NCI-H1048 (cell line): ENCODE measurements around the gene SMG1.
"Not testable (repeated sequence)": the region's sequence is repeated elsewhere in the genome, so short reads cannot be mapped to it uniquely, and the experiment has no call there.

Experiments
- DNase-seq: peaks from one replicate; lab custom pipeline; 2025; lab: John Stamatoyannopoulos, UW

The SMG1 gene

DNA sequence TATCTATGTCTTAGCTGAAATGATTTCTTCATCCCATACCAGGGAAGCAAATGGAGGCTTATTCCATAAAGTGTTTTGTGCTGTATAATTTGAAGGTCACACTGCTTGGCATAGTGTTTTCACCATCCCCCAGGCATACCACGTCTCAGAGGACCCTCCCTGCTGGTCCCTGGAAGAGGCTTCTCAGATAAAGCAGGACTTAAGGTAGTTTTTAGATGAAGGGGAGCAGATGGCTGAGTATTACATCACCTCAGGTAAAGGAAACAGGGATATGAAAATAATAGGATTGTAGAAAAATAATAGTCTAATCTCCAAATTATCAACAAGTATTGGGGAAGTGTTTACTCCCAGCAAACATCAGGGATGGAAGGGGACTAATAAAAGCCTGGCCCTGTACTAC, 7.3 kb upstream of the SMG1 start:
- DNase-seq, result no peak

DNA sequence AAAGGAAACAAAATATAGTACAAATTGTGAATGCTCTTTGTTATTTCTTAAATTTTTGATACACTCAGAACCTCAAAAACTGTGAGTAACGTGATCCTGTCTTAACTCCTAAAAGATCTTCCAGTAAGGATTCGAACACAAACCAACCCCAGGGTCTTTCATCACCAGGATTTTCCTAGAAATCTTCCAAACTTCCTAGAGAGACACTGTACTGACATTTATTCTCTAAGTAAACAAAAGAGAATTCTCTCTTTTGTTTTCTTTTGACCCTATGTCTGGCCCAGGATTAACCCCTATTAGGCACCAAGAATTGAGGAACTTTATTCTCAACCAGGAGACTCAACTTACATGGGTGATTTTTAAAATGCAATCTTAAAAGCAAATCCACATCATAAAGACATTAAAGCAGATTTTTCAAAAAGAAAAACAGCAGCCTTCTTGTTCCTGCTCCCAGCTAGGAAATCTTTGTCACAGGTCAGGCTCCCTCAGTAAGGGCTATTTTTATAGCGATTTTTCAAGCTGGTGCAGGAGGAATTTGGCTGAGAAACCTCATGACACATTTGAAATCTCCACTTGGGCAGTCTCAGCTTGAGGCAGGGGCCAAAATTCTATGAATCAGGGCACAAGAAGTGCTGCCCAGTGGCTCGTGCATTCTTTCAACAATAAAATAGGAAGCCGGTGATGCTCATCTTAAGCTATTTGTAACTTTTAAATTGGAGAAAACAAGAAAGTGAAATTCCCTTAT, 6.2 kb upstream of the SMG1 start:
- DNase-seq, result no peak

DNA sequence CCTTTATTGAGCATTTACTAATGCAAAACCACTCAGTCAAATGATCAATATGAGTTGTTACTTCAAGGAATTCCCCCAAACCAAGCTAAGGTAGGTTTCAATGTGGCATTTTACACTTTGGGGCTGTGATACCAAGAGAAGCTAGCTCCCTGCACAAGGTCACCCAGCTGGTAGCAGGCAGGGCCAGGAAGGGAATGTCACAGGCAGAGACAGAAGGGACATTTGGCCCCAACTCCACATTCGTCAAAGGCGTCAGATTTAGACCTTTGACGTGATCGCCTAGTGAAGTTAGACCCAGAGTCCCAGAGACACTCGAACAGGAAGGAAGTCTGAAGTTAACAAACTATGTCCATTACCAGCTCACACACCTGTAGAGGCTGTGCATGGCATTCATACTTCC, 5.5 kb upstream of the SMG1 start:
- DNase-seq, result no peak

DNA sequence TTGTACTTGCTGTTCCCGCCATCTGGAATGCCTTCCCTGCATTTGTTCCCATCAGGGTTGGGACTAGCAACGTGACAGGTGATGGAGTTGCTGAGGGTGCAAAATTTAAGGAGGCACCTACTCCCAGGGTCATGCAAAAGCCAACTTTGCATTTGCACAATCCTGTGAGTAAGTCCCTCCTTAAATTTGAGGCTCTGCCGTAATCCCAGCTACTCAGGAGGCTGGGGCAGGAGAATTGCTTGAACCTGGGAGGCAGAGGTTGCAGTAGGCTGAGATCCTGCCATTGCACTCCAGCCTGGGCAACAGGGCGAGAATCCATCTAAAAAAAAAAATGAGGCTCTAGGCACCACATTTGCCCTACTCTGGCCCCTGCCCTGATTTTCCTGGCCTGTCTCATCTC, 3.9 kb upstream of the SMG1 start:
- not testable (repeated sequence) for DNase-seq

DNA sequence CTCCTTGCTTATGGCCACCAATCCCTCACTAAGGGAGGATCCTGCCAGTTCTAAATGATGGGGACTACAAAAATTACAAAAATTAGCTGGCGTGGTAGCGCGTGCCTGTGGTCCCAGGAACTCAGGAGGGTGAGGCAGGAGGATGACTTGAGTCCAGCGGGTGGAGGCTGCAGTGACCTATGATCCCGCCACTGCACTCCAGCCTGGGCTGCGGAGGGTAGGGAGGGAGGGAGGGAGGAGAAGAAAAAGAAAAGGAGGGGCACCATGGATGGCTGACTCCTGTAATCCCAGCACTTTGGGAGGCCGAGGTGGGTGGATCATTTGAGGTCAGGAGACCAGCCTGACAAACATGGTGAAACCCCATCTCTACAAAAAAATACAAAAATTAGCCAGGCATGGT, 1.9 kb upstream of the SMG1 start:
- not testable (repeated sequence) for DNase-seq

DNA sequence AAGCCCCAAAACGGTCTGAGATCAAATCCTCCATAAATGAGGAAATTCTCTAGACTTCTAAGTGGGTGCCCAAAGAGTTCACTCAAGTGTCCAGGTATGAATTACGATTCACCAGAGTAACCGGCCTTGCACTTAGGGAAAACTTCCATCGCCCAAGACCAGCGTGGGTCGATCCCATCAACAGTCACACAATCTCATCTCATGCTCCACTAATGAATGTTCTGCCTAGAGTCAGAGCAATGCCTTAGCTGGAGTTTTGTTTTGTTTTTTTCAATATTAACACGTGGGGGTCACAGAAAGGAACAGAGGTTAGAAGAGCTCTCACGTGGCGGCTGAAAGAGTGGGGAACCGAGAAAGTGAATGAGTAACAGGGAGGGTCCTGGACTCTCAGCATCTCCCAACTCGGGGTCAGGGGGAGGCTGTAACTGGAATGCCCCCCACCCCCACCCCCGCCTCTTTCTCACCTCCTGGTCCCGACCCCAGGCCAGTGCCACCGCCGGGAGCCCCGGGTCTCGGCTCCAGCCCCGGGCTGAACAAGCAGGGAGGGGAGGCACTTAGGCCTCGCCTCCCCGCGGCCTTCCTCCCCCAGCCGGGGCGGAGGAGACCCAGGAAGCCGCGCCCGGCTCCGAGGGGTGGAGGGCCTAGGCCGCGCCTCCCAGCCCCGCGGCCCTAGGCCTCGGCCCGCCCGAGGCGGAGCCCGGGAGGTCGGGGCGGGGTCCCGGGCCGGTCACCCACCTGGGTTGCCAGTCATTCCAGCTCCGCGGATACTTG, 808 bp downstream of the SMG1 start:
- DNase-seq, result not testable (repeated sequence)

DNA sequence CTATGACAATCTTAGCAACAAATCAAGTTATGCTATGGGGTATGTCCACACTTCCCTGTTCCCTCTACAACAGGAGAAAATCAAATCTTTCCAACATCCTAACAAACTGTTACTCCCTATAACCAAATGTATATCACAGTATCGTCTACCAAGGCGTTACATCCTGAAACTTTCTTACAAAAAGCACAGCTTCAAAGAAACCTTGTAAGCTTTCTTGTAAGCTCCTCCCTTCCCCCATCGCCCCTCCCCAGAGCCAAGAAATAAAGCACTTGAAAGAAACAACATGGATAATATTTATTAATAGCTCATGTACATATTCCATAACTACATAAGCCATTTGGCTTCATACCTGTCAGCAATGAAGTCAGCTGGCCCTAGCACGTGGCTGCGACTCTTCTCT, 2.3 kb downstream of the SMG1 start:
- DNase-seq, result not testable (repeated sequence)

DNA sequence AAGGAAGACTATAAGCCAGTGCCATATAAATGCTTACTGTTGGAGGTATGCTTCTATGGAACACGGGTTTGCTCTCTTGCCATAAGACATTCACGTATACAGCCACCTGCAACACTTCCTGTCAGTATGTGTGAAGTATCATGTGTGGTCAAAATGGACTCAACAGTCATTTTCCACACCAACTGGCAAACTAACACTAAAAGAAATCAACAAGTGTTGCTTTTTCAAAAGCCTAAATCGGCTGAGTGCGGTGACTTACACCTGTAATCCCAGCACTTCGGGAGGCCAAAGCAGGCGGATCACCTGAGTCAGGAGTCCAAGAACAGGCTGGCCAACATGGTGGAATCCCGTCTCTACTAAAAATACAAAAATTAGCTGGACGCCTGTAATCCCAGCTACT, 3.1 kb downstream of the SMG1 start:
- DNase-seq, result not testable (repeated sequence)

DNA sequence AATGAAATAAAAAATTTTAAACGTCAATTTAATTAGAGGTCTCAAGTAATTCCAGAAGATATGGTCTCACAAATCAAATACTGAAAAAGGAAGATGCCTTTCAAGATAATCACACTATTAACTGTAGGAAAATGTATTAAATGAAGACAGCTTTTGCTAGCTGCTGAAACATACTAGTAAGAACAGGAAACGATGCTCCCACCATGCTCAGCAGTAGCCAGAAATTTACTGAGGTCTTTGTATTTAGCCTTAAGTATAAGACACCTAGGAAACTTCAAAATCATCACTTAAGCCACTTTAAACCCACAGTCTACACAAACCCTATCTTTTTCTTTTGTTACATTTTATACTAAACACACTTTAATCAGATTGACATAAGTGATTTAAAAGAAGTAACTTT, 16.6 kb downstream of the SMG1 start:
- not testable (repeated sequence) for DNase-seq

DNA sequence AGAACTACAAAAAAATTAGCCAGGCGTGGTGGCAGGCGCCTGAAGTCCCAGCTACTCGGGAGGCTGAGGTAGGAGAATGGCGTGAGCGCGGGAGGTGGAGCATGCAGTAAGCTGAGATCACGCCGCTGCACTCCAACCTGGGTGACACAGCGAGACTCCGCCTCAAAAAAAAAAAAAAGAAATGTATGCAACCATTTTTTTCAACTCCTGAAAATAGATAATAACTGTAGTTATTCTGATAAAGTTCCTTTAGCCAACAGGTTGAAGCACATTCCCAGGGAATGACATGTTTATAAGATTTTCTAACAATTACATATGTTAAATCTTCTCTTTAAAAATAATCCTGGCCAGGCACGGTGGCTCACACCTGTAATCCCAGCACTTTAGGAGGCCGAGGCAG, 17.5 kb downstream of the SMG1 start:
- not testable (repeated sequence) for DNase-seq

DNA sequence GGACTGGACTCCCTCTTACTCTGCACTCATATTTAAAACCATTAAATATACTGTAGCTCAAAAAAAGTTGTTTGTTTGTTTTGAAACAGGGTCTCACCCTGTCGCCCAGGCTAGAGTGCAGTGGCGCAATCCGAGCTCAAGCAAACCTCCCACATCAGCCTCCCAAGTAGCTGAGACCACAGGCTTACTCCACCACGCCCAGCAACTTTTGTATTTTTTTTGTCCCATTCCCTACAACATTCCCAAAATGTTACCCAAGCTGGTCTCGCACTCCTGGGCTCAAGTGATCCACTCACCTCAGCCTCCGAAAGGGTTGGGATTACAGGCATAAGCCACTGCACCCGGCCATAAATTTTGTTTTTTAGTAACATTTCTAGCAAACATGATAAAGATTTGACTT, 23.4 kb downstream of the SMG1 start:
- not testable (repeated sequence) for DNase-seq

DNA sequence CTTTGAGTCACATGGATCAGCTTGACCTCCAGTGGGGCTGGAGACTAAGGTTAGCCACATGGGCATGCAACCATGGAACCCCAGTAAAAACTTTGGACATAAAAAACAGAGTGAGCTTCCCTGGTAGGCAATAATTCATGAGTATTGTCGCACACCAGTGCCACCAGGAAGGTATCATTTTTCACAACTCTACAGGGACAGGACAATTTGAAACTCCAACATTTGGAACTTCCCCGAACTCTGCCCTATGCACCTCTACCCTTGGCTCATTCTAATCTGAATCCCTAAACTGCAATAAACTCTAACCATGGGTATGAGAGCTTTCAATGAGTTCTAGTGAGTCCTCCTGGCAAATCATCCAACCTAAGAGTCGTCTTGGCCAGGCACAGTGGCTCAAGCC, 24.2 kb downstream of the SMG1 start:
- not testable (repeated sequence) for DNase-seq

DNA sequence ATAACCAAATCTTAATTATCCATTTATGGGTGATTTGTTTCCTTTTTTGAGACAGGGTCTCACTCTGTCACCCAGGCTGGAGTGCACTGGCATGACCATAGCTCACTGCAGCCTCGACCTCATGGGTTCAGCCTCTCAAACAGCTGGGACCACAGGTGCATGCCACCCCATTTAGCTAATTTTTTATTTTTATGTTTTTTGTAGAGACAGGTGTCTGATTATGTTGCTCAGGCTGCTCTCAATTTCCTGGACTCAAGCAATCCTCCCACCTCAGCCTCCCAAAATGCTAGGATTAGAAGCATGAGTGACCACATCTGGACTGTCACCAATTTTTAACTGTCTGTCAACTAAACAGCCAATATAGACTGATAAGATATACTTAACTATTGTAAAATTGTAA, 25.0 kb downstream of the SMG1 start:
- not testable (repeated sequence) for DNase-seq

DNA sequence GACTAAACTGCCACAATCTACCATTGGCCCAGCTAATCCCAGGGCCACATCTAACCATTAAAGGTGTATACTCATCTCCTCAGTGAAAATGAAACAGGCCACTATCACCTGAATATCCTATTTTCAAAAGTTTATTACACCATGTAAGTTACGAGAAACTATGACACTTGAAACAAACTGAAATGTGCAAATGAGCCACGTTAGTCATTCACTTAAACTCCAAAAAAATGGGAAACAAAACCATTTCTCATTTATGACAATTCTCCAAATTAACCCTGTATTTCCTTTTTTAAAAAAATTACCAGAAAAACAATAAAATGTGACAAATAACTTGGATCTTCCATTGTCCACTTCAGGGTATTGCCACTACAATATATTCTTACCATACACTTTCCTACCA, 41.8 kb downstream of the SMG1 start:
- DNase-seq, result not testable (repeated sequence)

DNA sequence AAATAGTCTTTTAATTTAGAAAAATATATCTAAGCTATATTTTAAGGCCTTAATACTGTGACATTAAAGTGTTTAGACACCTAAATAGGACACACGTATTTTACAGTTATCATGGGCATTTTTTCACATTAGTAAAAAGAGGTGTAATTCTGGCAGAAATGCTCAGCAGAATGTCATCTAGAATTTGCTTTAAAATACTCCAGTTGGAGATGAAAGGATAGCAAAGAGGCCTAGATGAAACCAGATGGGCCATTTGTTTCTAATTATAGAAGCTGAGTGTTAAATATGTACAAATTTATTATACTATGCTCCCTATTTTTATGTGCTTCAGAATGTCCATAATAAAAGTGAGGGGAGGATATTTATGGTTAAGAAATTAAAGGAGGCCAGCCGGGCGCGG, 48.5 kb downstream of the SMG1 start:
- DNase-seq, result not testable (repeated sequence)

DNA sequence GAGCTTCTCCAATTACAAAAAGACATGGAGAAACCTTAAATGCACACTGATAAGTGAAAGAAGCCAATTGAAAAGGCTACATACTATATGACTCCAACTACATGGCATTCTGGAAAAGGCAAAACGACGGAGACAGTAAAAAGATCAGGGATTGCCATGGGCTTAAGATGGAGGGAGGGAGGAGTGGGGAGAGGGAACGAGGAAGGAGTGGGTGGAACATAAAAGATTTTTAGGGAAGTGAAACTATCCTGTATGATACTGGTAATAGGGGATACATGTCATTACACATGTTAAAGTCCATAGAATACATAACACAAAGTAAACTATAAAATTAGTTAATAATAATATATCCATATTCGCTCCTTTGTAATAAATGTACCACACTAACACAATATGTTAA, 48.9 kb downstream of the SMG1 start:
- not testable (repeated sequence) for DNase-seq

DNA sequence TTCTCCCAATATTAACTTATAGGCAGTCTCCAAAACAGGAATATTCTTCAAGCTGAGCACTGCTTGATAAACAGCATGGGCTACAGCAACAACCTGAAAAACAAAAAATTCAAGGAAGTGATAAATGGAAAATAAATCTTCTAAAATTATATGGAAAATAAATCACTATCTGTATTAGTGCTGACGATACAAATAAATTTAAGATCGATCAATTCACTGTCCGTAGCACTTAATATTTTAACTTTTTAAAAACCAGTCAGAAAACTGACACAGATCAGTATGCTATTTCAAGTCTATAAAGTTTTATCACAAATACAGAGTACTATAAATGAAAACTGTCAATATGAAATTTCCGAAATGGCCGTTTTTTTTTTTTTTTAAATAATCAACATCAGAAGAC, 49.9 kb downstream of the SMG1 start:
- not testable (repeated sequence) for DNase-seq

DNA sequence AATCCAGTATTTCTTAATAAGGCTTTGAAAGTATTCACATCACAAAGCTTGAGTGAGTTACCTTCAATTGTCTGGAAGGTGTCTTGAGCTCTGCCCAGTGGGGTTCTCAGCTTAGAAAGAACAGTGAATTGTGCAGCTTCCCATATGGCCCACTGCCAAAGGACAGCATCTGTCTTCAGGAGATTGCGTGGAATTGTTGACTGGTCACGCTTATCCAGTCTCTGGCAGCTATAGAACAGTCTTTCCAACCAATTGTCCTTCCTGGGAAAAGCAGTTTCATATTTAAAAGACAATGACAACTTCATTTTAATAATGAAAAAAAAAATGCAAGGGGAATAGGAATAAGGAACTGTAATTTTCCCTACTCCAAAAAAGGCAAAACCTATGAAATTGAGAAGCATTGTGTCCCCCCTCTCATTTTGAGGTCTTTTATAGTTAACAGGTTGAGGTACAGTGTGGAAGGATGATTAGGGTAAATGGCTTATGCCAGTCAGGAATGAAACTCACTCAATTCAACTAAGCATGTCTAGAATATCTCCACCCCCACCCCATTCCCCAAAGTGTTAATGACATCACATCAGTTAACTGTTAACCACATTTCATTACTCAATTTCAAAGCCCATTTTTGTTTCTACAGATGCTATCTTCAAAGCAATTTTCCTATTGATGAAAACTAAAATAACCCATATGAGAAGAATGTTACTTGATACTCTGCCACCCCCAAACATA, 57.0 kb downstream of the SMG1 start:
- not testable (repeated sequence) for DNase-seq

DNA sequence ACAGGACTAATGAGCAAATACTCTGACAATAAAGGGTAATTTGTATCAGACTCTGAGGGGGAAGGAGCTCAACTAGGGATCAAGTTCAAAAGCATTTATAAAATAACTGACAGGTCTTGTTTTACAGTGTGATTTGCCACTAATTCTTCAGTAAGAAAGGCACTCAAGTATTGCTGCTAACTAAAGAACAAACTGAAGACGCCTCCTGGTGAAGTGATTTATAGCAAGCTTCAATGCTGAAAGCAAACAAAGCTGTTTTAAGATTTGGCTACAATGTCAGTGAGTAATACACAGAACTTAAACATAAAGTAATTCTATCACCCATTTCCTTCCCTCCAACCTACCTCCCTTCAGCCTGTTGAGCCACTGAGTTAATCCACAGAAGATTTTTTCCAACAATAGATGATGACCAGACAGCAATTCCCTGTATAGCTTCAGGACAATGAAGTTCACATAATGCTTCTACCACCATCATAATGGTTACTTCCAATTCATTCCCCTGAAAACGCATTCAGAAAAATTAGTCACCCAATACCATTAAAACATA, 59.9 kb downstream of the SMG1 start:
- not testable (repeated sequence) for DNase-seq

DNA sequence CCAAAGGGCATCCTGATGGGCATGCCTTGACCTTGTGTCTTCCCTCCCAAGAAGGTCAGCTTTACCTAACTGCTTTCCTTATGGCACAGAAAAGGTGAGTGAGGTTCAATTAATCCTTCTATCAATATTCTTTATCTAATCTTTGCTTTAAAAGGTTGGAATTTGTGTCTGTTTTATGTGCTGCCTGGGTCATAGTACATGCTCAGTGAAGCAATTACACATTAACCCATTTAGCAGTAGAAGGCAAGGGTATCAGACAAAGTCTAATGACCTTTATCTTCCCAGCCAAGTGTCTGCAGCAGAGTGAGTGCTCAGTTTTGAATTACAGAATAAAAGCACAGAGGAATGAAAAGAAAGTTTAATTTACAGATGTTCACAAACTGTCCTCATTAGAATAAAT, 63.3 kb downstream of the SMG1 start:
- not testable (repeated sequence) for DNase-seq

DNA sequence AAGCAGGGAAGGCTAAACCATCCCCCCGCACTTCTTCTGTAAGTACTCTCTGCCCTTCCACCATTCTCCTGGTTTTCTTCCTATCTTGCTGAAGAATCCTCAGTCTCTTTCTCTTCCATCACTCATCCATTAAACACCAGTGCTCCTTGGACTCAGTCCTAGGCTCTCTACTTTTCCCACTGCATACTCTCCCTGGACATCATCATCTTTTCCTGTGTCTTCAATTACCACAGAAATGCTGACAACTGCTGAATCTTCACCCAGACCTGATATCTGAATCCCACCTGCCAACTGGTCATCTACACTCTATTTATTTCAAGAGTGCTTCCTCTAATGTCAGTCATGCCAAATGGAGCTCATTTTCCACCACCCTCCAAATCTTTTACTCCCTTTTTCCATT, 71.0 kb downstream of the SMG1 start:
- DNase-seq, result no peak

DNA sequence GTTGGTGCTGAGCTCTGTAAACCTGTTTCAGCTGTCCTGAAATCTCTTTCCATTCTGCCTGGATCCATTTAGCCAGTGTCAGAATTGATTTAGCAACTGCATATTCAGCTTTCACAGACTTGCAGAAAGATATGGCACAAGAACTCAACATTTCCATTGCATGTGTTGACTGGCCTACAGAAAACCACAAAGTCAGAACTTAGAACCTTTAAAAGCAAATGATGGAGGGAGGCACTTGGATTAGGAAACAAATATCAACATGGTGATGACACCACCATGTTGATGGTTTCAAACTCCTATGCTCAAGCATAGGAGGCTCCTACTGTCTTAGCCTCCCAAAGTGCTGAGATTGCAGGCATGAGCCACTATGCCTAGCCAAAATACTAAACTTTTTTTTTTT, 72.5 kb downstream of the SMG1 start:
- DNase-seq, result no peak

DNA sequence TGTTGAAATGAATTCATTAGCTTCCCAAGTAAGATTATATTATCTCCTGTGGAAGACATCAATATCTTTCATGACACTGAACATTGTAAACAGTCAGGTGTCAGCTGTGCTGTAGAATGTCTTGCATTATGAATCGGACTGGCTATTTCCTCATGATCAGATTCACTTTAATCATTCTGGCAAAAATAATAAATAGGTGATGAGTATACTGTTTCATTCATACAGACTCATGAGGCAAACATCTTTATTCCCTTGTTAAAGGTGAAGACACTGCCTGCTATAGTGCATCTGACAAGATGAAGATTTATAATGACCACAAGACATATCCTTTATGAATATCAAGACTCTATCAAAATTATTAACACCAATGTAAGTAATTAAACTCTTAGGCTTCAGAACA, 73.6 kb downstream of the SMG1 start:
- no peak for DNase-seq
